ENCODE data around the gene CDH12.

GRCh38 chr5:22514231-22514630, 338.9 kb downstream of the CDH12 start:
- TF ChIP-seq POLR2A (IDR thresholded peaks at IDR 0.05; ENCODE audit: low read depth, low read length): no peak
- TF ChIP-seq TAF1 (IDR thresholded peaks at IDR 0.05; ENCODE audit: borderline replicate concordance, low read depth, low read length): no peak

All from GM12892 (cell line).